T-cell (primary cell): Measurements from ENCODE around the gene DNMT3A. TPM values are rescaled to one million over a fixed set of nuclear protein-coding genes. Genes with fewer than 3 reads are reported as not detected.

Source experiments
- ATAC-seq, 4 experiments: fragments of 200-7000 bp in 3 of 4; fragments of 150-1000 bp in 1 of 4; cut with Tn5 transposase; replicated peaks in 1 of 4; 1 replicate in 3 of 4; 2 replicates in 1 of 4; pipeline ENCODE4 v1.10.0; 2021; ENCODE audit warnings: moderate library complexity in 3 of 4, mild to moderate bottlenecking in 2 of 4, moderate number of reproducible peaks in 1 of 4
- CTCF ChIA-PET, 2 donors: fragments of 300-600 bp; sonication (Branson Sonifier 250); formaldehyde crosslinking; loops; one replicate each; lab custom pipeline; 2022; ENCODE audit warnings: antibody characterized with exemption in 2 of 2; lab: Charles Lee
- POLR2A ChIA-PET, 2 donors: fragments of 300-600 bp; sonication (Branson Sonifier 250); formaldehyde crosslinking; loops; one replicate each; lab custom pipeline; 2022; ENCODE audit warnings: antibody characterized with exemption in 2 of 2; lab: Charles Lee
- DNase-seq, 35 experiments: peaks; one replicate each; pipeline versions ENCODE4 v3.0.0 to v3.0.0-alpha.2; 2013 to 2023
- H3K27ac ChIP-seq: one replicate; pipeline ENCODE4 v1.5.1; 2013; ENCODE audit warnings: low read length
- H3K27me3 ChIP-seq, 2 experiments: replicated peaks in 1 of 2; 1 replicate in 1 of 2; 2 replicates in 1 of 2; pipeline versions ENCODE4 v1.6.1 to v1.7.0; 2013; ENCODE audit warnings: low read length in 1 of 2, mixed read lengths in 1 of 2; ENCODE audit not compliant: control insufficient read depth in 2 of 2, insufficient read depth in 2 of 2; ENCODE audit errors: extremely low read depth in 1 of 2
- H3K36me3 ChIP-seq, 2 donors: 1 replicate in 1 of 2; 2 replicates in 1 of 2; pipeline versions ENCODE4 v1.6.1 to v1.7.0; 2013; ENCODE audit warnings: low read length in 1 of 2; ENCODE audit not compliant: control insufficient read depth in 2 of 2, insufficient read depth in 1 of 2; ENCODE audit errors: extremely low read depth in 1 of 2
- H3K4me1 ChIP-seq, 2 experiments: 1 replicate in 1 of 2; 2 replicates in 1 of 2; pipeline versions ENCODE4 v1.6.1 to v1.7.0; 2013; ENCODE audit warnings: low read length in 2 of 2, mixed read lengths in 1 of 2; ENCODE audit not compliant: insufficient read depth in 2 of 2, control insufficient read depth in 1 of 2; ENCODE audit errors: extremely low read depth in 1 of 2
- H3K4me3 ChIP-seq, 2 donors: 1 replicate in 1 of 2; 2 replicates in 1 of 2; pipeline versions ENCODE4 v1.5.1 to v1.7.0; 2013; ENCODE audit warnings: mild to moderate bottlenecking in 2 of 2, low read length in 1 of 2, moderate library complexity in 1 of 2; ENCODE audit not compliant: control insufficient read depth in 1 of 2; ENCODE audit errors: extremely low read depth in 1 of 2
- H3K9me3 ChIP-seq: 2 replicates; pipeline ENCODE4 v1.7.0; 2013
- H3K27ac Mint-ChIP-seq, 2 donors: one replicate each; pipeline ENCODE4 v1.8.0; 2020 to 2021; ENCODE audit warnings: mild to moderate bottlenecking in 2 of 2, mixed read lengths in 2 of 2
- H3K27me3 Mint-ChIP-seq, 2 donors: one replicate each; pipeline ENCODE4 v1.8.0; 2021 to 2022; ENCODE audit warnings: mixed read lengths in 2 of 2
- H3K36me3 Mint-ChIP-seq: one replicate; pipeline ENCODE4 v1.8.0; 2021; ENCODE audit warnings: mixed read lengths
- H3K4me1 Mint-ChIP-seq, 3 donors: one replicate each; pipeline ENCODE4 v1.8.0; 2020 to 2022; ENCODE audit warnings: mixed read lengths in 3 of 3, mild to moderate bottlenecking in 1 of 3
- H3K4me3 Mint-ChIP-seq, 3 donors: one replicate each; pipeline ENCODE4 v1.8.0; 2020 to 2022; ENCODE audit warnings: mild to moderate bottlenecking in 3 of 3, mixed read lengths in 3 of 3, moderate library complexity in 3 of 3
- H3K9me3 Mint-ChIP-seq, 3 donors: one replicate each; pipeline ENCODE4 v1.8.0; 2020 to 2022; ENCODE audit warnings: mixed read lengths in 3 of 3
- WGBS: methylation state at CpG from one replicate; pipeline ENCODE4 v1.1.5; 2013; ENCODE audit warnings: missing lambda C conversion rate; ENCODE audit not compliant: insufficient coverage; 5-methylcytosine and 5-hydroxymethylcytosine counted together
- total RNA-seq, 35 experiments: library from RNA in 6 of 35; stranded (reverse) in 6 of 35; fragments of 120-200 nt in 1 of 35; gene quantifications; one replicate each; pipeline versions ENCODE4 v1.2.1 to v1.2.4 and lab custom pipeline; 2013 to 2026

The DNMT3A gene
- total RNA-seq, 5 donors from 2014 or later (not counting 1 experiment from before 2014, with no cell fraction given): 78.7 to 125 (median 93.2) TPM

GRCh38 chr2:25301453-25302352 lies 40.0 kb downstream of the DNMT3A start:
- ATAC-seq: peak; percentile 52 to 89 (median 86)
- Histone ChIP-seq H3K4me3 (no peak overlapping the region), H3K9me3 (no peaks in the 10 kb centered on the region), H3K36me3 (peaks cover 11 to 56% of the 10 kb centered on the region in 2 donors), H3K27me3 (no peaks in the 10 kb centered on the region), H3K27ac (peak overlapping the region; percentile 54), H3K4me1 (peaks cover 3 to 63% of the 10 kb centered on the region in 2 experiments)
- H3K27ac Mint-ChIP-seq: peak overlapping the region; percentile 76 to 87
- DNase-seq: peak in 18 of 35 experiments; percentile 12 to 62 (median 38)
- CTCF ChIA-PET: interaction anchor here (0.6 to 1.8 kb wide), 3 partner anchors 9 to 60 kb away, joined by 3 to 6 read pairs (median 3); no protein-coding TSS in a partner anchor
- 36% methylated on average over 7 of the region's 8 CpGs for WGBS
- H3K27me3 Mint-ChIP-seq: no peaks in the 10 kb centered on the region
- H3K36me3 Mint-ChIP-seq: peaks cover 23% of the 10 kb centered on the region
- no peaks in the 10 kb centered on the region for H3K9me3 Mint-ChIP-seq
- POLR2A ChIA-PET: interaction anchor here in 1 of 2 donors (0.5 kb wide), 1 partner anchor 52 kb away, joined by 3 read pairs; no protein-coding TSS in a partner anchor
- H3K4me1 Mint-ChIP-seq: peaks cover 40 to 60% (median 59%) of the 10 kb centered on the region in 3 donors
- H3K4me3 Mint-ChIP-seq: peak overlapping the region in 1 of 3 donors; percentile 18

GRCh38 chr2:25300001-25300400 lies 41.7 kb downstream of the DNMT3A start:
- ATAC-seq: no peak
- Histone ChIP-seq H3K4me1 (peaks cover 10 to 65% of the 10 kb centered on the region in 2 experiments), H3K27ac (no peak overlapping the region), H3K9me3 (no peaks in the 10 kb centered on the region), H3K36me3 (peaks cover 11 to 46% of the 10 kb centered on the region in 2 donors), H3K27me3 (no peaks in the 10 kb centered on the region), H3K4me3 (no peak overlapping the region)
- Mint-ChIP-seq H3K4me3 (no peak overlapping the region), H3K9me3 (no peaks in the 10 kb centered on the region), H3K4me1 (peaks cover 40 to 60% (median 58%) of the 10 kb centered on the region in 3 donors), H3K27me3 (no peaks in the 10 kb centered on the region), H3K36me3 (peaks cover 18% of the 10 kb centered on the region), H3K27ac (peak overlapping the region in 1 of 2 donors; percentile 49)
- ChIA-PET POLR2A (no interaction called here), CTCF (no interaction called here)
- WGBS: 95% methylated on average over 12 of the region's 12 CpGs
- DNase-seq: no peak

- Histone ChIP-seq H3K4me1 (peaks cover 16 to 65% of the 10 kb centered on the region in 2 experiments), H3K9me3 (no peaks in the 10 kb centered on the region), H3K4me3 (no peak overlapping the region), H3K27me3 (no peaks in the 10 kb centered on the region), H3K36me3 (peaks cover 11 to 35% of the 10 kb centered on the region in 2 donors), H3K27ac (no peak overlapping the region)
- peak overlapping the region in 1 of 2 donors; percentile 52 for H3K27ac Mint-ChIP-seq
- no peak for DNase-seq
- 100% methylated on average over 1 of the region's 7 CpGs for WGBS
- peaks cover 11% of the 10 kb centered on the region for H3K36me3 Mint-ChIP-seq
- ChIA-PET POLR2A (no interaction called here), CTCF (no interaction called here)
- no peaks in the 10 kb centered on the region for H3K9me3 Mint-ChIP-seq
- H3K27me3 Mint-ChIP-seq: no peaks in the 10 kb centered on the region
- H3K4me1 Mint-ChIP-seq: peaks cover 40 to 60% (median 58%) of the 10 kb centered on the region in 3 donors
- H3K4me3 Mint-ChIP-seq: no peak overlapping the region
- no peak for ATAC-seq
These were observed 42.8 kb downstream of the DNMT3A start for GRCh38 chr2:25298776-25299431.

- Histone ChIP-seq H3K9me3 (no peaks in the 10 kb centered on the region), H3K36me3 (peaks cover 7 to 29% of the 10 kb centered on the region in 2 donors), H3K27ac (no peak overlapping the region), H3K4me3 (no peak overlapping the region), H3K4me1 (peaks cover 25 to 69% of the 10 kb centered on the region in 2 experiments), H3K27me3 (no peaks in the 10 kb centered on the region)
- H3K27me3 Mint-ChIP-seq: no peaks in the 10 kb centered on the region
- H3K4me1 Mint-ChIP-seq: peaks cover 52 to 63% (median 61%) of the 10 kb centered on the region in 3 donors
- WGBS: 87% methylated on average over 6 of the region's 7 CpGs
- no peaks in the 10 kb centered on the region for H3K9me3 Mint-ChIP-seq
- DNase-seq (no peak), ATAC-seq (no peak)
- peak overlapping the region; percentile 63 to 79 for H3K27ac Mint-ChIP-seq
- H3K4me3 Mint-ChIP-seq: no peak overlapping the region
- ChIA-PET CTCF (no interaction called here), POLR2A (no interaction called here)
- peaks cover 8% of the 10 kb centered on the region for H3K36me3 Mint-ChIP-seq
These were observed 44.0 kb downstream of the DNMT3A start for GRCh38 chr2:25297738-25298137.

- H3K27ac ChIP-seq: peak overlapping the region; percentile 92
- H3K9me3 Mint-ChIP-seq: no peaks in the 10 kb centered on the region
- H3K9me3 ChIP-seq: no peaks in the 10 kb centered on the region
- no peaks in the 10 kb centered on the region for H3K27me3 ChIP-seq
- WGBS: 42% methylated on average over 3 of the region's 7 CpGs
- ATAC-seq (peak in 3 of 4 experiments; percentile 3 to 40 (median 21)), DNase-seq (peak in 1 of 35 experiments; percentile 42)
- H3K36me3 Mint-ChIP-seq: peaks cover 4% of the 10 kb centered on the region
- peak overlapping the region; percentile 96 to 97 for H3K27ac Mint-ChIP-seq
- peaks cover 52 to 53% (median 52%) of the 10 kb centered on the region in 3 donors for H3K4me1 Mint-ChIP-seq
- H3K4me3 ChIP-seq: peak overlapping the region in 1 of 2 donors; percentile 25
- H3K36me3 ChIP-seq: peaks cover 7 to 29% of the 10 kb centered on the region in 2 donors
- H3K4me1 ChIP-seq: peaks cover 25 to 72% of the 10 kb centered on the region in 2 experiments
- H3K27me3 Mint-ChIP-seq: no peaks in the 10 kb centered on the region
- ChIA-PET CTCF (interaction anchor here in 1 of 2 donors (1.4 to 1.8 kb wide), 4 partner anchors 9 to 67 kb away, joined by 5 to 10 read pairs (median 8); no protein-coding TSS in a partner anchor), POLR2A (interaction anchor here in 1 of 2 donors (0.6 kb wide), 1 partner anchor 11 kb away, joined by 4 read pairs; no protein-coding TSS in a partner anchor)
- H3K4me3 Mint-ChIP-seq: peak overlapping the region; percentile 53 to 77 (median 55)
These were observed 46.1 kb downstream of the DNMT3A start for GRCh38 chr2:25295621-25296020.
